EL (cell line): ENCODE measurements around the gene SMPDL3A.
"Not testable (repeated sequence)": the region's sequence is repeated elsewhere in the genome, so short reads cannot be mapped to it uniquely, and the experiment has no call there.

Experiments
- DNase-seq: peaks from one replicate; pipeline ENCODE4 v3.0.0-alpha.2; 2016

SMPDL3A gene

GRCh38 chr6:122789182-122790027 lies at the start of gene SMPDL3A:
TSS of gene SMPDL3A (plus strand) at chr6:122789258. CDS start at chr6:122789347, 89 bp downstream.
- peak; percentile 77 for DNase-seq

GRCh38 chr6:122740091-122740490 lies 49.0 kb upstream of the SMPDL3A start:
- no peak for DNase-seq

- DNase-seq: no peak
Measured at GRCh38 chr6:122740936-122741335, 48.1 kb upstream of the SMPDL3A start.

- DNase-seq: not testable (repeated sequence)
Measured at GRCh38 chr6:122744247-122744646, 44.8 kb upstream of the SMPDL3A start.

GRCh38 chr6:122744856-122745255 lies 44.2 kb upstream of the SMPDL3A start:
- DNase-seq: not testable (repeated sequence)

- no peak for DNase-seq
Measured at GRCh38 chr6:122746688-122747087, 42.4 kb upstream of the SMPDL3A start.

- DNase-seq: no peak
Measured at GRCh38 chr6:122747573-122747972, 41.5 kb upstream of the SMPDL3A start.

- not testable (repeated sequence) for DNase-seq
Measured at GRCh38 chr6:122748945-122749344, 40.1 kb upstream of the SMPDL3A start.

GRCh38 chr6:122749451-122750050 lies 39.5 kb upstream of the SMPDL3A start:
- DNase-seq: no peak

GRCh38 chr6:122751326-122751725 lies 37.7 kb upstream of the SMPDL3A start:
- DNase-seq: no peak

- no peak for DNase-seq
Measured at GRCh38 chr6:122752459-122752858, 36.6 kb upstream of the SMPDL3A start.

GRCh38 chr6:122753000-122753687 lies 35.9 kb upstream of the SMPDL3A start:
- no peak for DNase-seq

- DNase-seq: peak; percentile 9
Measured at GRCh38 chr6:122753688-122754056, 35.4 kb upstream of the SMPDL3A start.

GRCh38 chr6:122754191-122754731 lies 34.8 kb upstream of the SMPDL3A start:
- DNase-seq: no peak

- no peak for DNase-seq
Measured at GRCh38 chr6:122755901-122756300, 33.2 kb upstream of the SMPDL3A start.

GRCh38 chr6:122758927-122759334 lies 30.1 kb upstream of the SMPDL3A start:
- no peak for DNase-seq

GRCh38 chr6:122760330-122760729 lies 28.7 kb upstream of the SMPDL3A start:
- DNase-seq: no peak

- no peak for DNase-seq
Measured at GRCh38 chr6:122766256-122766655, 22.8 kb upstream of the SMPDL3A start.

- no peak for DNase-seq
Measured at GRCh38 chr6:122770835-122771601, 18.0 kb upstream of the SMPDL3A start.

- DNase-seq: no peak
Measured at GRCh38 chr6:122772724-122773415, 16.2 kb upstream of the SMPDL3A start.

GRCh38 chr6:122775975-122776374 lies 13.1 kb upstream of the SMPDL3A start:
- no peak for DNase-seq

- no peak for DNase-seq
Measured at GRCh38 chr6:122778302-122778701, 10.8 kb upstream of the SMPDL3A start.
